ENCODE results near the gene OR9Q1.

DNA sequence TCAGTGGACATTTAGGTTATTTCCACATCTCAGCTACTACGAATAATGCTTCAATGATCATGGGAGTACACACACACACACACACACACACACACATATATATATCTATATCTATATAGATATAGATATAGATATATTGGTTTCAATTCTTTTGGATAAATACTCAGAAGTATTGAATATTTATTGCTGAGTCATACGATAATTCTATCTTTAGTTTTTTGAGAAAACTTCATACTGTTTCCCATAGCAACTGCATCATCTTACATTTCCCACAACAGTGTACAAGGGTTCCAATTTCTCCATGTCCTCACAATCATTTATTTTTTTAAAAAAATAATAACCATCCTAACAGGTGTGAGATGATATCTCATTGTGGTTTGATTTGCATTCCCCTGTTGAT lies 172.3 kb downstream of the OR9Q1 start:
- TF ChIP-seq, protein P1, sequence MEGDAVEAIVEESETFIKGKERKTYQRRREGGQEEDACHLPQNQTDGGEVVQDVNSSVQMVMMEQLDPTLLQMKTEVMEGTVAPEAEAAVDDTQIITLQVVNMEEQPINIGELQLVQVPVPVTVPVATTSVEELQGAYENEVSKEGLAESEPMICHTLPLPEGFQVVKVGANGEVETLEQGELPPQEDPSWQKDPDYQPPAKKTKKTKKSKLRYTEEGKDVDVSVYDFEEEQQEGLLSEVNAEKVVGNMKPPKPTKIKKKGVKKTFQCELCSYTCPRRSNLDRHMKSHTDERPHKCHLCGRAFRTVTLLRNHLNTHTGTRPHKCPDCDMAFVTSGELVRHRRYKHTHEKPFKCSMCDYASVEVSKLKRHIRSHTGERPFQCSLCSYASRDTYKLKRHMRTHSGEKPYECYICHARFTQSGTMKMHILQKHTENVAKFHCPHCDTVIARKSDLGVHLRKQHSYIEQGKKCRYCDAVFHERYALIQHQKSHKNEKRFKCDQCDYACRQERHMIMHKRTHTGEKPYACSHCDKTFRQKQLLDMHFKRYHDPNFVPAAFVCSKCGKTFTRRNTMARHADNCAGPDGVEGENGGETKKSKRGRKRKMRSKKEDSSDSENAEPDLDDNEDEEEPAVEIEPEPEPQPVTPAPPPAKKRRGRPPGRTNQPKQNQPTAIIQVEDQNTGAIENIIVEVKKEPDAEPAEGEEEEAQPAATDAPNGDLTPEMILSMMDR (IDR thresholded peaks at IDR 0.05): no peak
- TF ChIP-seq POLR2A (IDR thresholded peaks at IDR 0.05) (no peak), EP300 (IDR thresholded peaks at IDR 0.05) (no peak), POLR2AphosphoS5 (IDR thresholded peaks at IDR 0.05) (no peak)

Data from upper lobe of left lung (tissue), 4 donors.